ENCODE results near the gene U2SURP. TPM values are rescaled to one million over a fixed set of nuclear protein-coding genes. Genes with fewer than 3 reads are reported as not detected.
A peak's percentile ranks its signal among the peaks of the same experiment; 100 is the strongest.

Gene U2SURP
- total RNA-seq, result 47.2 and 56.4 TPM in 2 replicates
- polyA plus RNA-seq (2012), result 18.1 TPM

GRCh38 chr3:143001369-143002082 lies at the start of gene U2SURP:
Gene U2SURP (plus strand): TSS chr3:143001570. CDS start chr3:143001629, 59 bp downstream.
- peak; percentile 99 for DNase-seq (ENCODE audit: low read depth)

GRCh38 chr3:142951794-142952193 lies 49.6 kb upstream of the U2SURP start:
- no peak for DNase-seq (ENCODE audit: low read depth)

GRCh38 chr3:142952272-142953193 lies 48.8 kb upstream of the U2SURP start:
- no peak for DNase-seq (ENCODE audit: low read depth)

- DNase-seq (ENCODE audit: low read depth), result peak; percentile 54
These were observed 47.9 kb upstream of the U2SURP start for GRCh38 chr3:142953443-142953842.

- no peak for DNase-seq (ENCODE audit: low read depth)
These were observed 42.7 kb upstream of the U2SURP start for GRCh38 chr3:142958707-142959106.

- no peak for DNase-seq (ENCODE audit: low read depth)
These were observed 41.0 kb upstream of the U2SURP start for GRCh38 chr3:142960322-142960850.

GRCh38 chr3:142961539-142961938 lies 39.8 kb upstream of the U2SURP start:
- DNase-seq (ENCODE audit: low read depth), result no peak

- no peak for DNase-seq (ENCODE audit: low read depth)
These were observed 39.2 kb upstream of the U2SURP start for GRCh38 chr3:142962175-142962519.

GRCh38 chr3:142962520-142963233 lies 38.7 kb upstream of the U2SURP start:
- DNase-seq (ENCODE audit: low read depth), result no peak

- no peak for DNase-seq (ENCODE audit: low read depth)
These were observed 38.2 kb upstream of the U2SURP start for GRCh38 chr3:142963234-142963515.

- DNase-seq (ENCODE audit: low read depth), result no peak
These were observed 37.6 kb upstream of the U2SURP start, which contains the start of gene PAQR9 for GRCh38 chr3:142963516-142964448. Gene PAQR9 (minus strand): TSS chr3:142963674. CDS start chr3:142963336, 338 bp downstream.

- DNase-seq (ENCODE audit: low read depth), result no peak
These were observed 35.8 kb upstream of the U2SURP start for GRCh38 chr3:142965581-142965980.

GRCh38 chr3:142966808-142967207 lies 34.6 kb upstream of the U2SURP start:
- DNase-seq (ENCODE audit: low read depth), result no peak

- DNase-seq (ENCODE audit: low read depth), result no peak
These were observed 32.9 kb upstream of the U2SURP start for GRCh38 chr3:142968319-142969025.

GRCh38 chr3:142971431-142971830 lies 29.9 kb upstream of the U2SURP start:
- no peak for DNase-seq (ENCODE audit: low read depth)

GRCh38 chr3:142972092-142972753 lies 29.1 kb upstream of the U2SURP start:
- DNase-seq (ENCODE audit: low read depth), result no peak

GRCh38 chr3:142973217-142974009 lies 28.0 kb upstream of the U2SURP start:
- DNase-seq (ENCODE audit: low read depth), result no peak

GRCh38 chr3:142975316-142975995 lies 25.9 kb upstream of the U2SURP start:
- DNase-seq (ENCODE audit: low read depth), result no peak

Data from myocyte (in vitro differentiated cells).